HL-60 (cell line): ENCODE measurements around the gene SPATA31D4.
"Not testable (repeated sequence)": the region's sequence is repeated elsewhere in the genome, so short reads cannot be mapped to it uniquely, and the experiment has no call there.

Experiments used
- GABPA ChIP-seq: IDR thresholded peaks from 2 replicates; pipeline ENCODE4 v1.6.1; 2012; ENCODE audit warnings: low read depth
- POLR2AphosphoS5 ChIP-seq: IDR thresholded peaks from 2 replicates; pipeline ENCODE4 v1.6.1; 2012; ENCODE audit warnings: low read depth
- SPI1 ChIP-seq: IDR thresholded peaks from 2 replicates; pipeline ENCODE4 v1.6.1; 2012; ENCODE audit warnings: low read depth, mild to moderate bottlenecking, borderline replicate concordance
- TF ChIP-seq, protein P1 (sequence below): IDR thresholded peaks from one replicate; pipeline ENCODE4 v1.5.1; 2011; ENCODE audit warnings: low read length, control low read depth, inconsistent platforms; ENCODE audit not compliant: insufficient read depth
- TF ChIP-seq, protein P2 (sequence below): IDR thresholded peaks from 2 replicates; pipeline ENCODE4 v1.6.1; 2012; ENCODE audit warnings: low read depth; ENCODE audit not compliant: insufficient replicate concordance

DNA sequence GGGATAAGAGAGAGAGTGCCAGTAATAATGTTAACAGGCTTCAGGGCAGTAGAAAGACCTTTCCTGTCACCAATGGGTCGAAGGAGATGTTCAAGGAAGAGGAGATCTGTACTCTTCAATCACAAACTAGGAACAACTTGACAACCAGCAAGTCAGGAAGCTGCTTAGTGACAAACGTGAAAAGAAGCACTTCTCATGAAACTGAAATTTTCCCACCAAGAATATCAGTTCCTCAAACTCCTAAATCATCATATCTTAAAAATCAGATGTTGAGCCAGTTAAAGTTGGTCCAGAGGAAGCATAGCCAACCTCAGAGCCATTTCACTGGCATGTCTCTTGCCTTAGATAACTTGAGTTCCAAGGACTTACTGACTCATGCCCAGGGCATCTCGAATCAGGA lies 20.4 kb downstream of the SPATA31D4 start:
- TF ChIP-seq, protein P1, sequence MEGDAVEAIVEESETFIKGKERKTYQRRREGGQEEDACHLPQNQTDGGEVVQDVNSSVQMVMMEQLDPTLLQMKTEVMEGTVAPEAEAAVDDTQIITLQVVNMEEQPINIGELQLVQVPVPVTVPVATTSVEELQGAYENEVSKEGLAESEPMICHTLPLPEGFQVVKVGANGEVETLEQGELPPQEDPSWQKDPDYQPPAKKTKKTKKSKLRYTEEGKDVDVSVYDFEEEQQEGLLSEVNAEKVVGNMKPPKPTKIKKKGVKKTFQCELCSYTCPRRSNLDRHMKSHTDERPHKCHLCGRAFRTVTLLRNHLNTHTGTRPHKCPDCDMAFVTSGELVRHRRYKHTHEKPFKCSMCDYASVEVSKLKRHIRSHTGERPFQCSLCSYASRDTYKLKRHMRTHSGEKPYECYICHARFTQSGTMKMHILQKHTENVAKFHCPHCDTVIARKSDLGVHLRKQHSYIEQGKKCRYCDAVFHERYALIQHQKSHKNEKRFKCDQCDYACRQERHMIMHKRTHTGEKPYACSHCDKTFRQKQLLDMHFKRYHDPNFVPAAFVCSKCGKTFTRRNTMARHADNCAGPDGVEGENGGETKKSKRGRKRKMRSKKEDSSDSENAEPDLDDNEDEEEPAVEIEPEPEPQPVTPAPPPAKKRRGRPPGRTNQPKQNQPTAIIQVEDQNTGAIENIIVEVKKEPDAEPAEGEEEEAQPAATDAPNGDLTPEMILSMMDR, result not testable (repeated sequence)
- TF ChIP-seq POLR2AphosphoS5, GABPA, SPI1: not testable (repeated sequence)
- TF ChIP-seq, protein P2, sequence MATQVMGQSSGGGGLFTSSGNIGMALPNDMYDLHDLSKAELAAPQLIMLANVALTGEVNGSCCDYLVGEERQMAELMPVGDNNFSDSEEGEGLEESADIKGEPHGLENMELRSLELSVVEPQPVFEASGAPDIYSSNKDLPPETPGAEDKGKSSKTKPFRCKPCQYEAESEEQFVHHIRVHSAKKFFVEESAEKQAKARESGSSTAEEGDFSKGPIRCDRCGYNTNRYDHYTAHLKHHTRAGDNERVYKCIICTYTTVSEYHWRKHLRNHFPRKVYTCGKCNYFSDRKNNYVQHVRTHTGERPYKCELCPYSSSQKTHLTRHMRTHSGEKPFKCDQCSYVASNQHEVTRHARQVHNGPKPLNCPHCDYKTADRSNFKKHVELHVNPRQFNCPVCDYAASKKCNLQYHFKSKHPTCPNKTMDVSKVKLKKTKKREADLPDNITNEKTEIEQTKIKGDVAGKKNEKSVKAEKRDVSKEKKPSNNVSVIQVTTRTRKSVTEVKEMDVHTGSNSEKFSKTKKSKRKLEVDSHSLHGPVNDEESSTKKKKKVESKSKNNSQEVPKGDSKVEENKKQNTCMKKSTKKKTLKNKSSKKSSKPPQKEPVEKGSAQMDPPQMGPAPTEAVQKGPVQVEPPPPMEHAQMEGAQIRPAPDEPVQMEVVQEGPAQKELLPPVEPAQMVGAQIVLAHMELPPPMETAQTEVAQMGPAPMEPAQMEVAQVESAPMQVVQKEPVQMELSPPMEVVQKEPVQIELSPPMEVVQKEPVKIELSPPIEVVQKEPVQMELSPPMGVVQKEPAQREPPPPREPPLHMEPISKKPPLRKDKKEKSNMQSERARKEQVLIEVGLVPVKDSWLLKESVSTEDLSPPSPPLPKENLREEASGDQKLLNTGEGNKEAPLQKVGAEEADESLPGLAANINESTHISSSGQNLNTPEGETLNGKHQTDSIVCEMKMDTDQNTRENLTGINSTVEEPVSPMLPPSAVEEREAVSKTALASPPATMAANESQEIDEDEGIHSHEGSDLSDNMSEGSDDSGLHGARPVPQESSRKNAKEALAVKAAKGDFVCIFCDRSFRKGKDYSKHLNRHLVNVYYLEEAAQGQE, result not testable (repeated sequence)
